K562 (cell line): ENCODE data around the gene SLC48A1. TPM values are rescaled to one million over a fixed set of nuclear protein-coding genes. Genes with fewer than 3 reads are reported as not detected.

ENCODE experiments used
- ATAC-seq: fragments of 200-7000 bp; cut with Tn5 transposase; 3 replicates; pipeline ENCODE4 v1.9.1; 2020; ENCODE audit warnings: moderate library complexity
- BruUV-seq: library from RNA; stranded (reverse); fragments of 400-500 nt; replicated peaks from 2 replicates; lab custom pipeline; 2021; lab: Mats Ljungman, UMichigan
- CTCF ChIA-PET: fragments of 300-600 bp; formaldehyde crosslinking; extraction: SDS; loops from one replicate; lab custom pipeline; 2021; ENCODE audit warnings: low intra/inter-chr PET ratio; lab: Yijun Ruan, JAX
- POLR2A ChIA-PET: fragments of 300-600, 350-650 bp; sonication (Branson Sonifier 250); formaldehyde crosslinking; extraction: SDS; loops from one replicate; lab custom pipeline; 2021; ENCODE audit warnings: antibody characterized with exemption, inconsistent platforms; lab: Yijun Ruan, JAX
- DNase-seq, 4 experiments: peaks; one replicate each; pipeline versions ENCODE4 v3.0.0 to v3.0.0-alpha.2; 2011 to 2018; ENCODE audit warnings: low spot score in 3 of 4, mixed read lengths in 3 of 4; ENCODE audit errors: extremely low read depth in 1 of 4
- FAIRE-seq: peaks from 2 replicates; lab custom pipeline; 2011; peaks lifted over from hg19 to GRCh38; lab: Jason Lieb, UNC
- H2AFZ ChIP-seq: 2 replicates; pipeline ENCODE4 v1.6.0; 2011; ENCODE audit warnings: low read depth, low read length, control low read depth, inconsistent platforms
- H3K27ac ChIP-seq: fragments of 200-600 bp; 3 replicates; pipeline ENCODE4 v1.8.0; 2011; ENCODE audit warnings: low read depth, mild to moderate bottlenecking, control low read depth, inconsistent platforms, low read length, moderate library complexity, mixed read lengths; ENCODE audit errors: extremely low read depth
- H3K27me3 ChIP-seq, 2 experiments: fragments of 300-600 bp in 1 of 2; 2 replicates in 1 of 2; 3 replicates in 1 of 2; pipeline versions ENCODE4 v1.6.0 to v1.8.0; 2011; ENCODE audit warnings: inconsistent platforms in 2 of 2, low read length in 2 of 2, mild to moderate bottlenecking in 1 of 2, mixed read lengths in 1 of 2, moderate library complexity in 1 of 2; ENCODE audit not compliant: control insufficient read depth in 2 of 2, insufficient read depth in 2 of 2
- H3K36me3 ChIP-seq: fragments of 300-600 bp; 3 replicates; pipeline ENCODE4 v1.8.0; 2011; ENCODE audit warnings: mild to moderate bottlenecking, low read length, inconsistent platforms; ENCODE audit not compliant: control insufficient read depth, insufficient read depth
- H3K4me1 ChIP-seq, 2 experiments: fragments of 200-600 bp in 1 of 2; replicated peaks in 1 of 2; 2 replicates in 1 of 2; 3 replicates in 1 of 2; pipeline versions ENCODE4 v1.5.1 to v1.8.0; 2011; ENCODE audit warnings: inconsistent platforms in 2 of 2, low read length in 2 of 2, mild to moderate bottlenecking in 1 of 2, mixed read lengths in 1 of 2, moderate library complexity in 1 of 2; ENCODE audit not compliant: control insufficient read depth in 2 of 2, insufficient read depth in 2 of 2
- H3K4me2 ChIP-seq: 2 replicates; pipeline ENCODE4 v1.6.1; 2011; ENCODE audit warnings: low read length, control low read depth, inconsistent platforms, mixed read lengths; ENCODE audit not compliant: insufficient read depth
- H3K4me3 ChIP-seq: fragments of 200-600 bp; sonication (generic), shearing (Covaris generic); 2 replicates; pipeline ENCODE4 v1.5.1; 2016; ENCODE audit warnings: control low read depth, inconsistent platforms
- H3K79me2 ChIP-seq: fragments of 200-600 bp; 3 replicates; pipeline ENCODE4 v1.8.0; 2011; ENCODE audit warnings: low read length, inconsistent platforms; ENCODE audit not compliant: control insufficient read depth, insufficient read depth
- H3K9ac ChIP-seq, 2 experiments: 2 replicates each; pipeline versions ENCODE4 v1.6.0 to v1.6.1; 2011; ENCODE audit warnings: low read depth in 2 of 2, low read length in 2 of 2, control low read depth in 1 of 2, inconsistent platforms in 1 of 2, mild to moderate bottlenecking in 1 of 2, mixed read lengths in 1 of 2; ENCODE audit not compliant: insufficient read depth in 1 of 2
- H3K9me1 ChIP-seq: one replicate; pipeline ENCODE4 v1.6.0; 2011; ENCODE audit warnings: inconsistent platforms, mild to moderate bottlenecking, low read length, moderate library complexity; ENCODE audit not compliant: control insufficient read depth, insufficient read depth
- H3K9me3 ChIP-seq: replicated peaks from 2 replicates; pipeline ENCODE4 v1.5.1; 2011; ENCODE audit warnings: low read depth, low read length, inconsistent platforms; ENCODE audit not compliant: control insufficient read depth, insufficient read depth
- H4K20me1 ChIP-seq: replicated peaks from 2 replicates; pipeline ENCODE4 v1.6.1; 2011; ENCODE audit warnings: low read length, inconsistent platforms, mixed read lengths; ENCODE audit not compliant: control insufficient read depth, insufficient read depth
- CBX2 ChIP-seq: fragments of 200-600 bp; sonication (generic); IDR thresholded peaks from one replicate; pipeline ENCODE4 v1.6.1; 2012; ENCODE audit warnings: mild to moderate bottlenecking, low read length, inconsistent platforms; ENCODE audit not compliant: insufficient read depth, poor library complexity, severe bottlenecking
- EGR1 ChIP-seq: fragments of 450-650 bp; conservative IDR thresholded peaks from 2 replicates; pipeline ENCODE4 v1.6.1; 2017; ENCODE audit warnings: mild to moderate bottlenecking
- HNRNPK ChIP-seq: fragments of 200-400 bp; formaldehyde crosslinking; IDR thresholded peaks from one replicate; pipeline ENCODE4 v1.6.1; 2018; ENCODE audit warnings: mild to moderate bottlenecking, low read depth, low read length; ENCODE audit not compliant: poor library complexity, severe bottlenecking
- MYC ChIP-seq, 2 experiments: fragments of 250-450 bp in 1 of 2; sonication (Bioruptor Pico) in 1 of 2; IDR thresholded peaks; 2 replicates each; pipeline versions ENCODE4 v1.5.1 to v1.6.1; 2012 to 2021; ENCODE audit warnings: low read depth in 2 of 2, borderline replicate concordance in 1 of 2, improper control_type of control experiment in 1 of 2, low read length in 1 of 2, mild to moderate bottlenecking in 1 of 2, moderate library complexity in 1 of 2
- NR3C1 ChIP-seq: sonication (generic); formaldehyde crosslinking; IDR thresholded peaks from 2 replicates; pipeline ENCODE4 v1.8.1; 2022; ENCODE audit warnings: missing genetic modification reagents
- RFX7 ChIP-seq: fragments of 250-450 bp; sonication (Bioruptor Pico); IDR thresholded peaks from 2 replicates; pipeline ENCODE4 v1.5.1; 2021; ENCODE audit warnings: mild to moderate bottlenecking
- TBP ChIP-seq: optimal IDR thresholded peaks from 2 replicates; pipeline ENCODE3; 2011; ENCODE audit warnings: low read depth, low read length, improper control_type of control experiment
- THAP12 ChIP-seq: fragments of 250-450 bp; sonication (Bioruptor Pico); IDR thresholded peaks from 2 replicates; pipeline ENCODE4 v1.9.0; 2021; ENCODE audit warnings: mild to moderate bottlenecking, inconsistent platforms
- ZNF184 ChIP-seq: sonication (generic); formaldehyde crosslinking; IDR thresholded peaks from 2 replicates; pipeline ENCODE4 v1.5.0; 2020; ENCODE audit warnings: missing genetic modification reagents
- WGBS: fragments of 100-300 bp; shearing (Covaris generic); methylation state at CpG from one replicate; pipeline ENCODE4 v1.1.6; 2016; ENCODE audit warnings: low coverage, mixed read lengths; ENCODE audit not compliant: insufficient coverage; ENCODE audit errors: missing lambda C conversion rate; 5-methylcytosine and 5-hydroxymethylcytosine counted together
- in situ Hi-C: fragments of 300-500 bp; cut with MboI; formaldehyde crosslinking; loops from 4 replicates; pipeline ENCODE4 v1.15.0; 2018; ENCODE audit warnings: inconsistent platforms, mixed read lengths
- intact Hi-C: fragments of 100-400 bp; cut with micrococcal nuclease; formaldehyde crosslinking; loops from 2 replicates; pipeline ENCODE4 v1.14.2; 2022
- polyA plus RNA-seq, 8 experiments: library from polyadenylated mRNA; depleted of rRNA in 4 of 8; stranded (reverse) in 5 of 8; unstranded in 3 of 8; fragments of >200 nt; fragmentation: Nextera tagmentation in 2 of 8; fragmentation: Illumina TruSeq in 1 of 8; extraction: Ambion mirVana in 2 of 8; extraction: Trizol in 1 of 8; gene quantifications; 2 replicates each; pipeline versions ENCODE4 v1.2.1 to v1.2.3, GENCODE V29; 2011 to 2014; ENCODE audit warnings: inconsistent platforms in 1 of 8, missing spikeins in 1 of 8
- total RNA-seq, 7 experiments: library from RNA; depleted of rRNA in 6 of 7; stranded (reverse); fragments of >200 nt in 6 of 7; fragmentation: Illumina TruSeq in 2 of 7; extraction: Trizol in 2 of 7; gene quantifications; 2 replicates each; pipeline versions ENCODE4 v1.2.1 to v1.2.3, GENCODE V29; 2011 to 2021; ENCODE audit warnings: low replicate concordance in 1 of 7
- TF ChIP-seq, protein P1 (sequence below): fragments of 250-450 bp; sonication (Bioruptor Pico); IDR thresholded peaks from 2 replicates; pipeline ENCODE4 v1.5.0; 2021; ENCODE audit warnings: mild to moderate bottlenecking, moderate library complexity
- TF ChIP-seq, protein P2 (sequence below): sonication (generic); formaldehyde crosslinking; IDR thresholded peaks from 2 replicates; pipeline ENCODE4 v1.8.1; 2023; ENCODE audit warnings: mild to moderate bottlenecking, missing genetic modification reagents

The SLC48A1 gene
- total and polyA plus RNA-seq, 9 of the 15 experiments (the other 6 are each of a cell fraction or from before 2014, with no cell fraction given) = 10.7 to 37.5 (median 18.7) TPM

DNA sequence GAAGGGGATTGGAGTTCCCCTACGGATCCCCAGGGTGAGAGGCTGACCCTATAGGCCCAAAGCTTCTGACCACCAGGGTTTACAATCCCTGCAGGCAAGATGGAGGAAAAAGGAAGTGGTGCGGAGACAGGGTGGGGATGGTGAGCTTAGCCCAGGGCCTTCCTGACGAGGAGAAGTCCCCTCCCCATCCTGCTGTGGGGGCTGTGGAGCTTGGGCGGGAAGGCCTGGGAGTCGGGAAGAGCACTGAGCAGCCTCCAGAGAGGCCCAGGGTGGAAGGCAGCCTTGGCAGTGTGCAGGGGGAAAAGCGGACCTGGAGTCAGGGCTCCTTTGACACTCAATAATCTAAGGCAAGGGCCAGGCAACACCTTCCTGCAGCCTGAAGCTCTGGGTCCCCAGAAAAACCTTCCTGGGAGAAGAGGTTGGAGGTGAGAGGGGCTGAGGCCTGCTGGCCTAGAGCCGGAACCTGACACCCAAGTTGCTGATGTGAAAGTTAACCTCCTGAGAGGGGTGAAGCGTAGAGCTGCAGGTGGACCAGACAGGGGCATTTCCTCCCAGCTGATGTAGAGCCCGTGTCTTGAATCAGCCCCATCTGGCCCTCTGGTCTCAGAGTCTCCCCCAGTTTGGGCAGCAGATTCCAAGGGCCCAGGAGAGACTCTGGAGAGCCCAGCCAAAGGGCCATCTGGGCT, 40.6 kb downstream of the SLC48A1 start:
- peak overlapping the region; percentile 75 for H2AFZ ChIP-seq
- FAIRE-seq (no peak), DNase-seq (peak in 3 of 4 experiments; percentile 53 to 63 (median 58)), ATAC-seq (peak; percentile 29)
- H3K4me1 ChIP-seq = peaks cover 65 to 74% of the 10 kb centered on the region in 2 experiments
- H4K20me1 ChIP-seq = peaks cover 3% of the 10 kb centered on the region; the same call in 1 of the 2 replicates
- peaks cover 5% of the 10 kb centered on the region for H3K9me1 ChIP-seq
- H3K36me3 ChIP-seq = peaks cover 63% of the 10 kb centered on the region
- intact Hi-C loops (no loop called here), in situ Hi-C loops (no loop called here)
- peaks cover 100% of the 10 kb centered on the region for H3K79me2 ChIP-seq
- CTCF ChIA-PET = no interaction called here
- peak overlapping the region; percentile 91 for H3K27ac ChIP-seq
- H3K9ac ChIP-seq = peak overlapping the region; percentile 67 to 93
- H3K4me3 ChIP-seq = peak overlapping the region; percentile 45
- WGBS = 18% methylated on average over 9 of the region's 9 CpGs
- H3K4me2 ChIP-seq = peak overlapping the region; percentile 91
- H3K9me3 ChIP-seq = no peaks in the 10 kb centered on the region
- POLR2A ChIA-PET = interaction anchor here (0.6 to 3.5 kb wide), 15 partner anchors 9 to 642 kb away, joined by 3 to 14 read pairs (median 3); no protein-coding TSS in a partner anchor
- H3K27me3 ChIP-seq = no peaks in the 10 kb centered on the region
- BruUV-seq = no TSS peak
- TF ChIP-seq TBP (no peak), ZNF184 (CRISPR knock-in tag) (no peak), EGR1 (no peak), CBX2 (no peak), MYC (IDR thresholded peaks at IDR 0.05; ENCODE audit: low read depth, low read length) (no peak), MYC (CRISPR knock-in tag; IDR thresholded peaks at IDR 0.05; ENCODE audit: borderline replicate concordance, low read depth) (no peak), RFX7 (CRISPR knock-in tag) (no peak), THAP12 (CRISPR knock-in tag) (no peak), HNRNPK (no peak), NR3C1 (CRISPR knock-in tag) (no peak)
- TF ChIP-seq, protein P1, sequence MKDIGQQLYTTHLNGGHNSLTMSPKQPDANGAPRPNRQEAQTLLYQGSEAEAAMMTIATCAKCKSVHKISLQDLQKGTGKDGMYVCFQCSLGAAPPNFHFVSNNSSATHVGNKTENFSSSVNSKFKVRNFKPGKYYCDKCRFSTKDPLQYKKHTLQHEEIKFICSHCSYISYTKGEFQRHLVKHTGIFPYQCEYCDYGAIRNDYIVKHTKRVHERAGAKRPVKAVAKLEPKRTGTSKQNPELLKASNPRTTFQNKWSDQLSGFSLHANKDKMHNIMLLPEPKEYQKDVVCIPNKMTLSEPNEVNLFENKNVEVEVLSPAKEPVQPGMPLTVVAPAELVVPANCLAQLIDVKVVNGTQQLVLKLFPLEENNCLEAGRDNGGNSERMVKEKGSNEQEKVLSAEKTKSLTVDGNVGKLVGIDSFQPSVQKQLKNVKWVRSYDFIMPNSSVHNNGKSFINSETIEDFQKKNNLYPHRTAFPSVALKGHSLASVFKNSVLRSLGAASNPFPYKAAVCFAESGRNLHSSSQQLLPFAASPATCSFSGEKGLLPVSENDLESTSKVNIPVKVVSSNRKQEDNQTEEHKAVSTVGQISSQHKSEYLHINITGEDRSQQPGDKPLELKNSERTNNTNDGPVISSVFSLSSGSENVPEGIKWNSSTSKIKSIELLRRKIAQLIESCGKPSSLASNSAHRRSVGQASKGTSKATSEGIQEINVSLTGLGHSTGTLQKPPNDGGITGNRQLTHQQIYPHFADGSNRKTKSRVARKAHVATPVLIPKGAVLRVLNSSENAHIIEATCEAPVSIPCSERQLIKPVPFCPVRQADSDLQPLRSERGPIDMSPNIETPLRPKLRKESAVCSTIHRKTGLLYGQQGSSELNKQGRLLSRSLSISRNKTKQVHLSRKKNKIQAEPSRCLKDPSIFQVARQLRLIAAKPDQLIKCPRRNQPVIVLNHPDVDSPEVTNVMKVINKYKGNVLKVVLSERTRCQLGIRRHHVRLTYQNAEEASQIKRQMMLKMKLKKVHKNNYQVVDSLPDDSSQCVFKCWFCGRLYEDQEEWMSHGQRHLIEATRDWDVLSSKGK (CRISPR knock-in tag) = no peak
- TF ChIP-seq, protein P2, sequence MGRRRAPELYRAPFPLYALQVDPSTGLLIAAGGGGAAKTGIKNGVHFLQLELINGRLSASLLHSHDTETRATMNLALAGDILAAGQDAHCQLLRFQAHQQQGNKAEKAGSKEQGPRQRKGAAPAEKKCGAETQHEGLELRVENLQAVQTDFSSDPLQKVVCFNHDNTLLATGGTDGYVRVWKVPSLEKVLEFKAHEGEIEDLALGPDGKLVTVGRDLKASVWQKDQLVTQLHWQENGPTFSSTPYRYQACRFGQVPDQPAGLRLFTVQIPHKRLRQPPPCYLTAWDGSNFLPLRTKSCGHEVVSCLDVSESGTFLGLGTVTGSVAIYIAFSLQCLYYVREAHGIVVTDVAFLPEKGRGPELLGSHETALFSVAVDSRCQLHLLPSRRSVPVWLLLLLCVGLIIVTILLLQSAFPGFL = no peak
